Left colon (tissue), 2 donors: ENCODE measurements around the gene TMEM184C. TPM values are rescaled to one million over a fixed set of nuclear protein-coding genes. Genes with fewer than 3 reads are reported as not detected.

Experiments
- ATAC-seq: fragments of 200-7000 bp; cut with Tn5 transposase; one replicate; pipeline ENCODE4 v1.9.1; 2020; ENCODE audit warnings: mild to moderate bottlenecking, moderate library complexity
- DNase-seq, 2 donors: peaks; one replicate each; pipeline ENCODE4 v3.0.0-alpha.2; 2020
- intact Hi-C, 2 donors: fragments of 100-400 bp; cut with DNase I in 1 of 2; cut with micrococcal nuclease in 1 of 2; formaldehyde crosslinking; loops; one replicate each; pipeline versions ENCODE4 v1.11.2 to v1.14.0; 2022; cut with DNase I, micrococcal nuclease
- total RNA-seq, 2 donors: library from RNA; stranded (reverse); fragmentation: NEBNext Ultra II Directional; extraction: Animal tissue kit (Norgen Biotek cat#: 25700); gene quantifications; one replicate each; pipeline ENCODE4 v1.2.1, GENCODE V29; 2021
- donor health status: DM: no; HTN: no; CAD: no.
- donor health status: DM: yes; HTN: yes; CAD: no.

The TMEM184C gene
- total RNA-seq, 2 donors from 2014 or later = 38.1 to 41.8 TPM

DNA sequence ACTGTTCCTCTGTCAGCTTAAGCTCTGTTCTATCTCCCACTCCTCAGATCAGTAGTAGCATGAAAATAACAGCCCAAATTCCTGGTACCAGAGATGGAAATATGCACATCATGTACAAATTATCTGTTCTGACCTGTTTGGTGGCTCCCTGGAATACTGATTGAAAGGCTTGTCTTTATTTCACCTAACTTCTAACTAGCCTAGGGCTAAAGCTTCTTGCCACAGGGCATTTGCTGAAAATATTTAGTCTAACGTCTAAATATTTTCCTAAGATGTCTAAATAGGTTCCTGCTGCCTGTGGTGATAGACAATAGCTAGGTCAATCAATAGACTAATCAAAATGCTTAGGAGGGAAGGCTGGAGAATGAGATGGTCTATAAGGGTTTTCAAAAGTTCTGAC lies 79.7 kb downstream of the TMEM184C start:
- ATAC-seq (no peak), DNase-seq (no peak)
- intact Hi-C loops = no loop called here

DNA sequence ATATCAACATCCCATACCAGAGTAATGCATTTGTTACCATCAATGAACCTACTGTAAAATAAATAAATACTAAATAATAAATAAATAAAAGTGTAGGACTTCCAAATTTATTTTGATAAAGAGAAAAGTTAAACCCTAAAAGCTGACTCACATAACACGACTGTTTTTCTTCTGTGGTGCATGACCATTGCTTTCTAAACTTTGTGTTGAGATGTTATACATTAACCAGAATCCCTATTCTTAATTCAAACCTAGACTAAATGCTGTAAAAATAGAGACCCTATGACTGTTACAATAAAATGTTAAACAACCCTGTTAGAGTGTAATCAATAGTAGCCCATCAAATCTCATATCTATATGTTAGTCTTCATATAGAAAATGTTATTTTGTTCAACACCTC lies 87.6 kb downstream of the TMEM184C start:
- ATAC-seq = no peak
- intact Hi-C loops = no loop called here
- DNase-seq = no peak

DNA sequence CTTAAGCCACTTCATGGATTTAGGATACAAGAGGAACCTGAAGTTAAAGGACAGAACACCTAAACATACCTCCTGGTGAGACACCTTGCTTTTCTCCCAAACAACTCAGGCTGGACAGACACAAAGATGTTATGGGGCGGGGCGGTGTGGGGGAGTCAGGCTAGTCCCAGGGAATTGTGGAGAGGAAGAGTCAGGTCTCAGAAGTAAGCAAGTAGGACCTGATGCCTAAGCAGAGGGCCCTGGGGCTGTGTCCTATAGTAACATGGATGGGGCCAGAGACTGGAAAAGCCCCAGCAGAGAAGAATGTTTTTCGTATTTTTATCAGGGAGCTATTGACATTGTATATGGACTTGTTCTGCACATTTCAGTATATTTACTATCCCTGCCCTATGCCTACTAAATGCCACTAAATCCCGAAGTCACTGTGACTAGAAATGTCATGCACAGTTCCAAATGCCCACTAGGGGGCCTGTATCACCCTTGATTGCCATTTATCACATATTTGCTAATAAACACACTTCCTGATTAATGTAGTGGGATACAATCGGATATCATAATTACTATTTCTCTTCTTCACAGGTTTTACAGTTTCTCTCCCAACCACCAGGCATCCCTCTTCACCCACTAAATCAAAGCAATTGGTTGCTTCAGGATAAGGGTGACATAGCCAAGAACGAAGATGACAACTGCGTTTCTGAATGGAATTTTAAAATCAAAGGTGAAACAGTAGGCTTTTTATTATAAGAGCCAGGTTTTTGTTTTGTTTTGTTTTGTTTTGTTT lies 90.9 kb downstream of the TMEM184C start:
- intact Hi-C loops = loop anchor here in 1 of 2 donors (2.0 kb wide), 1 partner anchor 159 kb away; no protein-coding TSS in a partner anchor
- peak in 1 of 2 donors; percentile 49 for DNase-seq
- ATAC-seq = peak; percentile 49

DNA sequence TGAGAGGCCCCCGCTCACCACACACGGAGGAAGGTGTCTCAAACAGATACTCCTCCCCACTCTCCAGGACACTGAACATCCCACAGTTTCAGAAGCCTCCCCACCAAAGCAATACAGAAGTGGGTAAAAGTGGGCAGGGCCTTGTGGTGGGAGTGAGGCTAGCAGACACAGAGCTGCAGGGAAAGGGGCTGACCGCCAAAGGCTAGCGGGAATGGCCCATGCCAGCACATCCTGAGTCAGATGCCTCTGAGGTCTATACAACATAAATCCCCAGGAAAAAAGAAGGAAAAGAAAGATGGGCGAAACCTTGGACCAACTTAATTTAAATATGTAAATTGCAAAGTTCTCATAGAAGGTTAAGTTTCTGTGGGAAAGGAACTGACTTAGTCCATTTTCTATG lies 92.8 kb downstream of the TMEM184C start:
- intact Hi-C loops = loop anchor here in 1 of 2 donors (2.0 kb wide), 1 partner anchor 157 kb away; no protein-coding TSS in a partner anchor
- DNase-seq (no peak), ATAC-seq (no peak)

DNA sequence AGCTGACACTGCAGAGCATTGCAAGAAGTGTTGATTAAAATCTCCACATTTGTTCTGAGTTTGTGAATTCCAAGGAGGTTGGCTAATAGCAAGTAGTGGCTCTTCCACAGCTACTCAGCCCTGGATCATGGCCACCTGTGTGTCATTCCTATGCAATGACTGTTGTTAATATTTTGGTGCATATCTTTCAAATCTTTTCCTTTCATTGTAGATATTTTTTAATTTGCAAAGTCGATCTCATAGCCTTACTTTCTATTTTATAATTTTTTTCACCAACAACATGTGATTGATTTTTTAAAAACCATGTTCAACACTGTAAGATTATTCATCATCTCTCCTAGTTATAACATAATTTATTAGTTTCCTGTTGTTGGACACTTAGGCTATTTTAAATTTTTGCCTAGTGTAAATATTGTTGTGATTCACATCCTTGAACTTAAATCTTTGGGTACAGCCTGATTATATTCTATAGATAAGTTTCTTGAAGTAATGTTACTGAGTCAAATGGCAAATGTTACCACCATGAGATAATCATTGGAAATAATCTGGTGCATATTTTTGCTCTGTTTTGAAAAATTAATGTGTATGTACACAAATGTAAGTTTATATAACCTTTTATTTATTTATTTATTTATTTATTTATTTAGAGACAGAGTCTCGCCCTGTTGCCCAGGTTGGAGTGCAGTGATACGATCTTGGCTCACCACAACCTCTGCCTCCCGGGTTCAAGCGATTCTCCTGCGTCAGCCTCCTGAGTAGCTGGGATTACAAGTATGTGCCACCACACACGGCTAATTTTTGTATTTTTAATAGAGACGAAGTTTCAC lies 97.6 kb downstream of the TMEM184C start:
- DNase-seq (no peak), ATAC-seq (no peak)
- intact Hi-C loops = no loop called here

DNA sequence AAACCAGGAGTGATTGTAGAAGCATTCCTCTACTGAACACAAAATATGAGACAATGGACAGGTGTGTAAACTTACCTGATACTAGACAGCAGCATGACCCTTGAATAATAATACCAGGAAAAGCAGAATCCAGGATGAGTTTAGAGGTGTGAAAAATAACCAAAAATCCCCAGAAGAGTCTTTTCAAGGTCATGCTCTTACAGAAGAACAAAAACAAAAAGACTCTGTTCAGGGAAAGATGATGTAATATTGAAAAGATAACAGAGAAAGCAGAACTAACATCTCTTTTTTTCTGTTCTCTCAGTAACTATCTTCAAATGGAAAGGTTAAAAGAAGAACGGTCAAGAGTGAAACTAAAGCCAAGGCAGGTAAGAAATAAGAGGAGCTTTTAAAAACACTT lies 100.7 kb downstream of the TMEM184C start:
- intact Hi-C loops = no loop called here
- DNase-seq (no peak), ATAC-seq (no peak)

Other genes starting within 250 kb of the TMEM184C start
- 1 to 10 TPM in 1 of 2 donors, under 1 TPM in 1; 0.55 to 1.3 TPM for gene EDNRA, start 136.3 kb upstream of the TMEM184C start, total RNA-seq
- 1 to 10 TPM; 5.1 to 7.1 TPM for gene PRMT9, start 66.8 kb downstream of the TMEM184C start, total RNA-seq
- 10 to 100 TPM in 1 of 2 donors, 1 to 10 TPM in 1; 3.7 to 14.5 TPM for gene ARHGAP10, start 114.7 kb downstream of the TMEM184C start, total RNA-seq